Occipital lobe (tissue), 3 donors: ENCODE data around the gene CNN2. TPM values are rescaled to one million over a fixed set of nuclear protein-coding genes. Genes with fewer than 3 reads are reported as not detected.

Experiments
- DNase-seq: peaks from one replicate; lab custom pipeline; 2025; lab: John Stamatoyannopoulos, UW
- small RNA-seq: library from RNA; depleted of rRNA; stranded (forward); fragments of <200 nt; gene quantifications from one replicate; pipeline ENCODE3, GENCODE V24; 2014
- total RNA-seq: library from RNA; depleted of rRNA; stranded (reverse); fragments of >200 nt; gene quantifications from one replicate; pipeline ENCODE4 v1.2.3, GENCODE V29; 2014

Gene CNN2
- total RNA-seq, 1 donor from 2014 or later, result 9.5 TPM

GRCh38 chr19:1080360-1081161 is 54.2 kb downstream of the CNN2 start:
- DNase-seq, result no peak

DNA sequence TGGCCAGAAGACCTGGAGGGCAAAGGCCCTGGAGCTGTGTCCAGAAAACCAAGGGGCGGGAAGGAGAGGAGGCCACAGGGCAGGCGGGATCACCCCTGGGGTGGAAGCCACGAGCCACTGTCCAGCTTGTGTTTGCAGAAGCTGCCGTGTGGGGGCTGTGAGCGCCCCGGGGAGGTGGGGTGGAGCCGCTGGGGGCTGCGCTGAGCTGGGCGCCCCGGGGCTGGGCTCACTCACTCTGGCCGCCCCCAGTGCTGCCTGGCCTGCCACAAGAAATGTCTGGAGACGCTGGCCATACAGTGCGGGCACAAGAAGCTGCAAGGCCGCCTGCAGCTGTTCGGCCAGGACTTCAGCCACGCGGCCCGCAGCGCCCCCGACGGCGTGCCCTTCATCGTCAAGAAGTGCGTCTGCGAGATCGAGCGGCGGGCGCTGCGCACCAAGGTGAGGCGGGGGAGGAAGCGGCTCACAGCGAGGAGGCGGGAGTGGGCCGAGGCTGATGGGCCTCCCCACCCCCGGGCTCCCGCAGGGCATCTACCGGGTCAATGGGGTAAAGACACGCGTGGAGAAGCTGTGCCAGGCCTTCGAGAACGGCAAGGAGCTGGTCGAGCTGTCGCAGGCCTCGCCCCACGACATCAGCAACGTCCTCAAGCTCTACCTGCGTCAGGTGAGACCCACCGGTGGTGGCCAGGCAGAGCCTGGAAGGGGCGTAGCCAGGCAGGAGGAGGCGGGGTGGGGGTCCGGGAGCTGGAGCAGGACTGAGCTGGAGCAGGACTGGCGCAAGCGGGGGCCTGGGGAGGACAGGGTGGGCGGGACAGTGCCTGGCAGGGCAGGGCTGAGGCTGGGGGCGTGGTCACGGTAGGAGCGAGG is 55.1 kb downstream of the CNN2 start:
- DNase-seq, result no peak

- no peak for DNase-seq
Observed at GRCh38 chr19:1082165-1082927, 55.9 kb downstream of the CNN2 start.

- DNase-seq, result no peak
Observed at GRCh38 chr19:1082928-1083816, 56.8 kb downstream of the CNN2 start.

DNA sequence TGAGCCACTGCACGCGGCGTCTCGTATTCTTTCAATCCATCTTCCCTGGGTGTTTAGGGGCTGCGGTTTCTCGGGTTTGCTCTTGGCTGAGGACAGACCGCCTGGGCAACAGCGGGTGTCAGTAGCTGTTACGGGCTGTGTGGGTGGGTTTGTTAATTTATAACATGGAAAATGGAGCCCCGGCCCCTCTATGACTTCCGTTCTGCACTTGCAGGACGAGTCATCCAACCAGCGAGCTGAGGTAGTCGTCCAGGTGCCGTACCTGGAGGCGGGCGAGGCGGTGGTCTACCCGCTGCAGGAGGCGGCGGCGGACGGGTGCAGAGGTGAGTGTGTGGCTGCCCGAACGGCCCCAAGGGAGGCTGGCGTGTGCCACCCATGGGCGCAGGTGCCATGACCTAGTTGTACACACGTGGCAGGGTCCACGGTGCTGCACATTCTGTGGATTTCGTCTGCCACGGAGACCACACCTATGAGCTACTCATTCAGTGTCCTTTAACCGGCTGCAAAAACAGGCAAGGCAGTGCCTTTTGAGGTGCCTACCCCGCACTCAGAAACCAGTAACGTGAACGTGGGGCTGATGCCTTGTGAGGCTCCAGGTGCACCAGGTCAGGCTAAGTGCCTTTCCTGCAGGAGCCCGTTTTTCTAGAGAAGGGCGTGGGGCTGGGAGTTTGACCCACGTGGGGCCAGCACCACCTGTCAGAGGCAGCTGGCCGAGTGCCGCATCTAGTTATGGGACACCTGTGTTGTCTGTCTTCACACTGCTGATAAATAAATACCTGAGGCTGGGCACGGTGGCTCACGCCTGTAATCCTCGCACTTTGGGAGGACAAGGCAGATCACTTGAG is 57.8 kb downstream of the CNN2 start:
- DNase-seq, result no peak

DNA sequence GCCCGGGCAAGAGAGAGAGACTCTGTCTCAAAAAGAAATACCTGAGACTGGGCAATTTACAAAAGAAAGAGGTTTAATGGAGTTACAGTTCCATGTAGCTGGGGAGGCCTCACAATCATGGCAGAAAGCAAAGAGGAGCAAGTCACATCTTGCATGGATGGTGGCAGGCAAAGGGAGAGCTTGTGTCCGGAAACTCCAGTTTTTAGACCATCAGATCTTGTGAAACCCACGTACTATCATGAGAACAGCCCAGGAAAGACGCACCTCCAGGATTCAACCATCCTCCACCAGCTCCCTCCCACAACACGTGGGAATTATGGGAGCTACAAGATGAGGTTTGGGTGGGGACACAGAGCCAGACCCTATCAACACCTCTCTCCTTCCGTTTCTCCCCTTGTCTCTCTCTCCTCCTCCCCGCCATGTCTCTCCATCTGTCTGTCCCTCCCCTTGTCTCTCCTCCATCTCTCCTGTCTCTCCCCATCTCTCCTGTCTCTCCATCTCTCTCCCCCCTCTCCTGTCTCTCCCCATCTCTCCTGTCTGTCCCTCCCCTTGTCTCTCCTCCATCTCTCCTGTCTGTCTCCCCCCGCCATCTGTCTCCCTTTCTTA is 58.7 kb downstream of the CNN2 start:
- no peak for DNase-seq

- no peak for DNase-seq
Observed at GRCh38 chr19:1085676-1086442, 59.5 kb downstream of the CNN2 start.

- DNase-seq, result no peak
Observed at GRCh38 chr19:1086613-1087012, 60.2 kb downstream of the CNN2 start.

DNA sequence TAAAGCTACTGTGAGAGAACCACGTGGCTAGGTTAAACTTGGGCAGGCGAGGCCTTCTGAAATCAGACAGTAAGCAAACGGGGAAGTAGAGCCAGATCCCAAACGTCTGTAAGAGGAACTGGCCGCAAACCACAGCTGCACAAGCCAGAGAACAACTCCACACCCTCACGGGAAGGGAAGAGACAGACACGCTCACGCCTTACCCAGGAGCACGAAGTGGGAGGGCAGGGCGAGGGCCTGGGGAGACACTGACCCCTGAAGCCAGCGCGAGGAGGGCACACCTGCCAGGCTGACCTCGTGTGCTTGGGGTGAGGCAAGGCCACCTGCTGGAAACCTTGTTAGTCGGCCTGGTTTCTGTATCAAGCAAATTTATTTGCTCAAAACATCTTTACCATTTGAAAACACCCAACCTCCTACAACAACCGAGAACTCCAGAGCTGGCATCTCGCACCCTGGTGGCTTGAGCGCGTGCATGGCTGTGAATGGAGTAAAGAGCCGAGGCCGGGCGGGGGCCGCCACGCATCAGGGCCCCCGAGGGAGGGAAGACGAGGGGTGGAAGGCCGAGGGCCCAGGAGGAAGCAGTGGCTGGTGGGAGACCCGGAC is 61.5 kb downstream of the CNN2 start:
- DNase-seq, result no peak

GRCh38 chr19:1088416-1089010 is 62.1 kb downstream of the CNN2 start:
- no peak for DNase-seq

Small RNA genes within 50 kb of the gene (small RNA-seq; reads per million reads assigned to genes)
- 0.35 reads per million, percentile 25 among the genes with 10 or more reads in this experiment for gene RNU6-2

Other genes starting within 250 kb of the CNN2 start
- 33.5 TPM for gene PTBP1, start 229.2 kb upstream of the CNN2 start, total RNA-seq
- 99.5 TPM for gene PLPPR3, start 204.7 kb upstream of the CNN2 start, total RNA-seq
- gene AZU1, start 198.8 kb upstream of the CNN2 start, total RNA-seq, result 0.31 TPM
- not detected for gene PRTN3, start 185.6 kb upstream of the CNN2 start, total RNA-seq
- not detected for gene ELANE, start 174.3 kb upstream of the CNN2 start, total RNA-seq
- gene CFD, start 166.9 kb upstream of the CNN2 start, total RNA-seq, result 2.8 TPM
- 17.9 TPM for gene MED16, start 133.4 kb upstream of the CNN2 start, total RNA-seq
- not detected for gene RNU6-9, start 133.1 kb upstream of the CNN2 start, total RNA-seq
- 31.4 TPM for gene R3HDM4, start 113.4 kb upstream of the CNN2 start, total RNA-seq
- gene KISS1R, start 109.3 kb upstream of the CNN2 start, total RNA-seq, result not detected
- gene ARID3A, start 100.6 kb upstream of the CNN2 start, total RNA-seq, result 8.0 TPM
- gene WDR18, start 42.3 kb upstream of the CNN2 start, total RNA-seq, result 44.1 TPM
- not detected for gene GRIN3B, start 26.2 kb upstream of the CNN2 start, total RNA-seq
- 33.8 TPM for gene TMEM259, start 5.5 kb upstream of the CNN2 start, total RNA-seq
- not detected for gene RNU6-2, start 5.1 kb upstream of the CNN2 start, total RNA-seq
- 0.78 TPM for gene ABCA7, start 13.5 kb downstream of the CNN2 start, total RNA-seq
- gene ARHGAP45, start 40.6 kb downstream of the CNN2 start, total RNA-seq, result 1.7 TPM
- 31.8 TPM for gene POLR2E, start 68.8 kb downstream of the CNN2 start, total RNA-seq
- 83.8 TPM for gene GPX4, start 77.4 kb downstream of the CNN2 start, total RNA-seq
- gene SBNO2, start 147.7 kb downstream of the CNN2 start, total RNA-seq, result 4.2 TPM
- gene STK11, start 179.2 kb downstream of the CNN2 start, total RNA-seq, result 49.0 TPM
- 6.6 TPM for gene CBARP, start 211.4 kb downstream of the CNN2 start, total RNA-seq
- 11.9 TPM for gene ATP5F1D, start 215.1 kb downstream of the CNN2 start, total RNA-seq
- gene MIDN, start 222.0 kb downstream of the CNN2 start, total RNA-seq, result 15.3 TPM
- gene CIRBP, start 242.7 kb downstream of the CNN2 start, total RNA-seq, result 598 TPM
- gene FAM174C, start 248.9 kb downstream of the CNN2 start, total RNA-seq, result 6.7 TPM